SK-N-SH treated with all-trans-retinoic acid at 6 μM for 48 hours (cell line): ENCODE data around the gene NDE1.

ENCODE experiments used
- ATAC-seq: fragments of 200-7000 bp; cut with Tn5 transposase; 3 replicates; pipeline ENCODE4 v1.9.1; 2020; ENCODE audit warnings: mild to moderate bottlenecking, moderate library complexity
- ARNTL ChIP-seq: fragments of 450-650 bp; formaldehyde crosslinking; IDR thresholded peaks from 2 replicates; pipeline ENCODE4 v1.5.0; 2020; ENCODE audit warnings: low read depth, mild to moderate bottlenecking, moderate library complexity, borderline replicate concordance
- BACH2 ChIP-seq: fragments of 250-450 bp; sonication (Bioruptor Pico); IDR thresholded peaks from 2 replicates; pipeline ENCODE4 v1.9.0; 2021; ENCODE audit warnings: mild to moderate bottlenecking, borderline replicate concordance
- CREB5 ChIP-seq: fragments of 250-450 bp; sonication (Bioruptor Pico); IDR thresholded peaks from 2 replicates; pipeline ENCODE4 v1.5.1; 2020; ENCODE audit warnings: low read depth, mild to moderate bottlenecking, moderate library complexity
- CSDC2 ChIP-seq: fragments of 250-450 bp; sonication (Bioruptor Pico); IDR thresholded peaks from 2 replicates; pipeline ENCODE4 v1.5.0; 2020; ENCODE audit warnings: mild to moderate bottlenecking, moderate library complexity
- CSRNP3 ChIP-seq: fragments of 250-450 bp; sonication (Bioruptor Pico); IDR thresholded peaks from 2 replicates; pipeline ENCODE4 v1.5.1; 2021; ENCODE audit warnings: mild to moderate bottlenecking, moderate library complexity
- ESRRG ChIP-seq: fragments of 250-450 bp; sonication (Bioruptor Pico); IDR thresholded peaks from 2 replicates; pipeline ENCODE4 v1.6.1; 2021; ENCODE audit warnings: mild to moderate bottlenecking
- GLIS3 ChIP-seq: fragments of 250-450 bp; sonication (Bioruptor Pico); IDR thresholded peaks from 2 replicates; pipeline ENCODE4 v1.5.0; 2020; ENCODE audit warnings: mild to moderate bottlenecking, moderate library complexity
- ISL1 ChIP-seq: fragments of 250-450 bp; sonication (Bioruptor Pico); IDR thresholded peaks from 2 replicates; pipeline ENCODE4 v2.1.2; 2022; ENCODE audit warnings: mild to moderate bottlenecking, moderate library complexity
- OSR1 ChIP-seq: fragments of 250-450 bp; sonication (Bioruptor Pico); IDR thresholded peaks from 2 replicates; pipeline ENCODE4 v1.8.0; 2022; ENCODE audit warnings: moderate library complexity, mild to moderate bottlenecking, inconsistent platforms
- PATZ1 ChIP-seq: fragments of 250-450 bp; sonication (Bioruptor Pico); IDR thresholded peaks from 2 replicates; pipeline ENCODE4 v1.8.0; 2020; ENCODE audit warnings: mild to moderate bottlenecking, moderate library complexity, borderline replicate concordance
- POU6F1 ChIP-seq: fragments of 250-450 bp; sonication (Bioruptor Pico); IDR thresholded peaks from 2 replicates; pipeline ENCODE4 v1.8.0; 2021; ENCODE audit warnings: low read depth, mild to moderate bottlenecking, moderate library complexity, borderline replicate concordance
- PPARA ChIP-seq: fragments of 250-450 bp; sonication (Bioruptor Pico); IDR thresholded peaks from 2 replicates; pipeline ENCODE4 v1.5.0; 2020; ENCODE audit warnings: mild to moderate bottlenecking, borderline replicate concordance
- RARB ChIP-seq: fragments of 250-450 bp; sonication (Bioruptor Pico); IDR thresholded peaks from 2 replicates; pipeline ENCODE4 v1.8.0; 2021; ENCODE audit warnings: mild to moderate bottlenecking, moderate library complexity
- SNAI2 ChIP-seq: fragments of 250-450 bp; sonication (Bioruptor Pico); IDR thresholded peaks from 2 replicates; pipeline ENCODE4 v1.5.0; 2020; ENCODE audit warnings: mild to moderate bottlenecking, moderate library complexity
- TCF4 ChIP-seq: fragments of 250-450 bp; sonication (Bioruptor Pico); IDR thresholded peaks from 2 replicates; pipeline ENCODE4 v1.8.0; 2021; ENCODE audit warnings: mild to moderate bottlenecking, moderate library complexity, borderline replicate concordance
- TOX ChIP-seq: fragments of 250-450 bp; sonication (Bioruptor Pico); IDR thresholded peaks from 2 replicates; pipeline ENCODE4 v1.8.0; 2021; ENCODE audit warnings: mild to moderate bottlenecking, moderate library complexity, borderline replicate concordance
- TSHZ2 ChIP-seq: fragments of 250-450 bp; sonication (Bioruptor Pico); IDR thresholded peaks from 2 replicates; pipeline ENCODE4 v1.5.0; 2020; ENCODE audit warnings: mild to moderate bottlenecking, moderate library complexity
- ZC3H10 ChIP-seq: fragments of 250-450 bp; sonication (Bioruptor Pico); IDR thresholded peaks from 2 replicates; pipeline ENCODE4 v1.5.1; 2021; ENCODE audit warnings: mild to moderate bottlenecking, moderate library complexity
- ZFP3 ChIP-seq: fragments of 250-450 bp; sonication (Bioruptor Pico); IDR thresholded peaks from 2 replicates; pipeline ENCODE4 v1.5.0; 2020; ENCODE audit warnings: mild to moderate bottlenecking, moderate library complexity
- ZNF565 ChIP-seq: fragments of 450-650 bp; formaldehyde crosslinking; conservative IDR thresholded peaks from 2 replicates; pipeline ENCODE4 v1.5.0; 2020; ENCODE audit warnings: low read depth, mild to moderate bottlenecking, moderate library complexity

NDE1 gene

GRCh38 chr16:15749371-15749770 is 99.3 kb downstream of the NDE1 start (continued):
- TF ChIP-seq TSHZ2 (CRISPR knock-in tag) (no peak), POU6F1 (CRISPR knock-in tag) (no peak)

GRCh38 chr16:15749985-15750384 is 99.9 kb downstream of the NDE1 start:
- ATAC-seq = no peak
- no peak for TF ChIP-seq ZC3H10 (CRISPR knock-in tag)
- no peak for TF ChIP-seq OSR1 (CRISPR knock-in tag)
- no peak for TF ChIP-seq ESRRG (CRISPR knock-in tag)
- TF ChIP-seq BACH2 = no peak
- no peak for TF ChIP-seq ISL1 (CRISPR knock-in tag)
- TF ChIP-seq CREB5 (CRISPR knock-in tag) = no peak
- TF ChIP-seq TOX (CRISPR knock-in tag) = no peak
- TF ChIP-seq CSRNP3 (CRISPR knock-in tag) = no peak

GRCh38 chr16:15751940-15752339 is 101.9 kb downstream of the NDE1 start:
- ATAC-seq = no peak
- TF ChIP-seq ZC3H10 (CRISPR knock-in tag) = no peak
- no peak for TF ChIP-seq PATZ1 (CRISPR knock-in tag)
- TF ChIP-seq, all 23 proteins: peak for 0

GRCh38 chr16:15752717-15753488 is 102.9 kb downstream of the NDE1 start:
- TF ChIP-seq GLIS3 (CRISPR knock-in tag) = no peak
- no peak for TF ChIP-seq ZC3H10 (CRISPR knock-in tag)
- TF ChIP-seq CSDC2 (CRISPR knock-in tag) = no peak
- TF ChIP-seq ARNTL (CRISPR knock-in tag) = no peak
- no peak for TF ChIP-seq BACH2
- TF ChIP-seq RARB (CRISPR knock-in tag) = no peak
- no peak for TF ChIP-seq SNAI2 (CRISPR knock-in tag)
- TF ChIP-seq PPARA (CRISPR knock-in tag) = no peak
- TF ChIP-seq TOX (CRISPR knock-in tag) = no peak
- no peak for TF ChIP-seq ZFP3 (CRISPR knock-in tag)
- no peak for TF ChIP-seq POU6F1 (CRISPR knock-in tag)
- TF ChIP-seq ZNF565 (CRISPR knock-in tag) = no peak
- TF ChIP-seq ESRRG (CRISPR knock-in tag) = no peak
- no peak for TF ChIP-seq TCF4
- ATAC-seq = no peak
